SK-N-SH (cell line): Measurements from ENCODE around the gene AQP1.

ENCODE experiments used
- CTCF ChIP-seq: fragments of 200-600 bp; sonication (generic); IDR thresholded peaks from 2 replicates; pipeline ENCODE4 v1.6.1; 2017; ENCODE audit warnings: antibody characterized with exemption, mild to moderate bottlenecking, moderate library complexity
- ELF1 ChIP-seq: IDR thresholded peaks from 2 replicates; pipeline ENCODE4 v1.4.0; 2012
- EZH2phosphoT487 ChIP-seq: fragments of 200-600 bp; sonication (generic); IDR thresholded peaks from 2 replicates; pipeline ENCODE4 v1.6.1; 2017; ENCODE audit warnings: low read depth, mixed run types, mild to moderate bottlenecking, antibody characterized with exemption, moderate library complexity, borderline replicate concordance
- FOXJ3 ChIP-seq: sonication (generic); formaldehyde crosslinking; IDR thresholded peaks from 2 replicates; pipeline ENCODE4 v1.5.1; 2020; ENCODE audit warnings: mild to moderate bottlenecking, missing genetic modification reagents
- FOXM1 ChIP-seq: IDR thresholded peaks from 2 replicates; pipeline ENCODE4 v1.4.0; 2012; ENCODE audit warnings: low read depth, mild to moderate bottlenecking
- NFIC ChIP-seq: IDR thresholded peaks from 2 replicates; pipeline ENCODE4 v1.4.0; 2012; ENCODE audit warnings: borderline replicate concordance
- POLR2AphosphoS5 ChIP-seq: IDR thresholded peaks from 2 replicates; pipeline ENCODE4 v1.6.1; 2012; ENCODE audit warnings: low read depth, low read length
- RAD21 ChIP-seq: IDR thresholded peaks from 2 replicates; pipeline ENCODE4 v1.6.1; 2012; ENCODE audit warnings: mild to moderate bottlenecking, low read length
- RCOR1 ChIP-seq: fragments of 150-350 bp; IDR thresholded peaks from 2 replicates; pipeline ENCODE4 v1.6.1; 2017; ENCODE audit warnings: antibody characterized with exemption, low read length
- SIN3A ChIP-seq: IDR thresholded peaks from 2 replicates; pipeline ENCODE4 v1.6.1; 2012; ENCODE audit warnings: low read depth, mild to moderate bottlenecking, low read length, moderate library complexity, borderline replicate concordance
- TAF1 ChIP-seq: IDR thresholded peaks from 2 replicates; pipeline ENCODE4 v1.6.1; 2012; ENCODE audit warnings: low read depth, mild to moderate bottlenecking, low read length, moderate library complexity, borderline replicate concordance
- USF2 ChIP-seq: fragments of 150-350 bp; IDR thresholded peaks from 2 replicates; pipeline ENCODE4 v1.6.1; 2017; ENCODE audit warnings: antibody characterized with exemption, low read length, low read depth, borderline replicate concordance
- TF ChIP-seq, protein P1 (sequence below): IDR thresholded peaks from 2 replicates; pipeline ENCODE4 v1.6.1; 2012; ENCODE audit warnings: mild to moderate bottlenecking, low read depth, low read length, moderate library complexity
- TF ChIP-seq, protein P2 (sequence below): IDR thresholded peaks from 2 replicates; pipeline ENCODE4; 2012

DNA sequence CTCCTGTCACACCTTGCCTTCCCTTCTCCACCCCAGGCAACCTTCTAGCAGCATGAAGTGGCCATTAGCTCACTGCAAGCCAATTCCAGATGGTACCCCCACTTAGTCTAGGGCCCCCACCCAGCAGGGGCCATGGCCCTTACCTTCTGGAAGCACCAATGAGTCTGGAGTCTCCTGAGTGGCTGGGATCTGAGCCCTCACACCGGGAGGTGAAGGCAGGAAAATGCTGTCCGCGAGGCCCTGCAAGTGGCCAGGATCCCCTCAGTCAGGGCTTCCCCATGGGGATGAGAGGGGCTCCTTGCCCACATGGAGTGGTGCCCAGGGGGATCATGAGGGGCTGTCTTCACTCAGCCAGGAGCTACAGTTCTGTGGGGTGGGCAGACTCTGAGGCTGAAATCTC, 4.6 kb downstream of the AQP1 start:
- TF ChIP-seq RCOR1 (no peak), CTCF (no peak), TAF1 (no peak), NFIC (no peak), USF2 (no peak), RAD21 (no peak), FOXJ3 (CRISPR knock-in tag) (no peak), FOXM1 (no peak), SIN3A (no peak), POLR2AphosphoS5 (no peak), ELF1 (no peak), EZH2phosphoT487 (no peak)
- TF ChIP-seq, protein P1, sequence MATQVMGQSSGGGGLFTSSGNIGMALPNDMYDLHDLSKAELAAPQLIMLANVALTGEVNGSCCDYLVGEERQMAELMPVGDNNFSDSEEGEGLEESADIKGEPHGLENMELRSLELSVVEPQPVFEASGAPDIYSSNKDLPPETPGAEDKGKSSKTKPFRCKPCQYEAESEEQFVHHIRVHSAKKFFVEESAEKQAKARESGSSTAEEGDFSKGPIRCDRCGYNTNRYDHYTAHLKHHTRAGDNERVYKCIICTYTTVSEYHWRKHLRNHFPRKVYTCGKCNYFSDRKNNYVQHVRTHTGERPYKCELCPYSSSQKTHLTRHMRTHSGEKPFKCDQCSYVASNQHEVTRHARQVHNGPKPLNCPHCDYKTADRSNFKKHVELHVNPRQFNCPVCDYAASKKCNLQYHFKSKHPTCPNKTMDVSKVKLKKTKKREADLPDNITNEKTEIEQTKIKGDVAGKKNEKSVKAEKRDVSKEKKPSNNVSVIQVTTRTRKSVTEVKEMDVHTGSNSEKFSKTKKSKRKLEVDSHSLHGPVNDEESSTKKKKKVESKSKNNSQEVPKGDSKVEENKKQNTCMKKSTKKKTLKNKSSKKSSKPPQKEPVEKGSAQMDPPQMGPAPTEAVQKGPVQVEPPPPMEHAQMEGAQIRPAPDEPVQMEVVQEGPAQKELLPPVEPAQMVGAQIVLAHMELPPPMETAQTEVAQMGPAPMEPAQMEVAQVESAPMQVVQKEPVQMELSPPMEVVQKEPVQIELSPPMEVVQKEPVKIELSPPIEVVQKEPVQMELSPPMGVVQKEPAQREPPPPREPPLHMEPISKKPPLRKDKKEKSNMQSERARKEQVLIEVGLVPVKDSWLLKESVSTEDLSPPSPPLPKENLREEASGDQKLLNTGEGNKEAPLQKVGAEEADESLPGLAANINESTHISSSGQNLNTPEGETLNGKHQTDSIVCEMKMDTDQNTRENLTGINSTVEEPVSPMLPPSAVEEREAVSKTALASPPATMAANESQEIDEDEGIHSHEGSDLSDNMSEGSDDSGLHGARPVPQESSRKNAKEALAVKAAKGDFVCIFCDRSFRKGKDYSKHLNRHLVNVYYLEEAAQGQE: no peak
- TF ChIP-seq, protein P2, sequence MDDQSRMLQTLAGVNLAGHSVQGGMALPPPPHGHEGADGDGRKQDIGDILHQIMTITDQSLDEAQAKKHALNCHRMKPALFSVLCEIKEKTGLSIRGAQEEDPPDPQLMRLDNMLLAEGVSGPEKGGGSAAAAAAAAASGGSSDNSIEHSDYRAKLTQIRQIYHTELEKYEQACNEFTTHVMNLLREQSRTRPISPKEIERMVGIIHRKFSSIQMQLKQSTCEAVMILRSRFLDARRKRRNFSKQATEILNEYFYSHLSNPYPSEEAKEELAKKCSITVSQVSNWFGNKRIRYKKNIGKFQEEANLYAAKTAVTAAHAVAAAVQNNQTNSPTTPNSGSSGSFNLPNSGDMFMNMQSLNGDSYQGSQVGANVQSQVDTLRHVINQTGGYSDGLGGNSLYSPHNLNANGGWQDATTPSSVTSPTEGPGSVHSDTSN: no peak
